Fibroblast of villous mesenchyme (primary cell): ENCODE data around the gene KDM4C. TPM values are rescaled to one million over a fixed set of nuclear protein-coding genes. Genes with fewer than 3 reads are reported as not detected.
"Not testable (repeated sequence)": the region's sequence is repeated elsewhere in the genome, so short reads cannot be mapped to it uniquely, and the experiment has no call there.

Experiments
- DNase-seq: peaks from one replicate; pipeline ENCODE4 v3.0.0-alpha.2; 2010; ENCODE audit warnings: low read depth
- H3K4me3 ChIP-seq: 2 replicates; pipeline ENCODE4 v1.5.1; 2011; ENCODE audit warnings: low read depth, mild to moderate bottlenecking, low read length
- CTCF ChIP-seq: IDR thresholded peaks from 2 replicates; pipeline ENCODE4 v1.5.1; 2012; ENCODE audit warnings: low read depth, mild to moderate bottlenecking, low read length; ENCODE audit not compliant: insufficient read depth
- total RNA-seq: library from RNA; depleted of rRNA; stranded (reverse); fragments of >200 nt; gene quantifications from 2 replicates; pipeline ENCODE4 v1.2.3, GENCODE V29; 2012

The KDM4C gene
- total RNA-seq, 1 donor: 31.1 TPM

GRCh38 chr9:6785682-6786081, 27.9 kb downstream of the KDM4C start:
- DNase-seq: no peak
- H3K4me3 ChIP-seq: no peak overlapping the region
- TF ChIP-seq CTCF: no peak

GRCh38 chr9:6787793-6788161, 30.0 kb downstream of the KDM4C start:
- DNase-seq: no peak
- no peak overlapping the region for H3K4me3 ChIP-seq
- TF ChIP-seq CTCF: no peak

GRCh38 chr9:6788162-6789016, 30.6 kb downstream of the KDM4C start:
- TF ChIP-seq CTCF: no peak
- peak; percentile 29 for DNase-seq
- no peak overlapping the region for H3K4me3 ChIP-seq

GRCh38 chr9:6789017-6789338, 31.2 kb downstream of the KDM4C start:
- not testable (repeated sequence) for H3K4me3 ChIP-seq, DNase-seq

- DNase-seq: no peak
- no peak overlapping the region for H3K4me3 ChIP-seq
- TF ChIP-seq CTCF: no peak
These were observed 33.1 kb downstream of the KDM4C start for GRCh38 chr9:6790866-6791265.

GRCh38 chr9:6793203-6793602, 35.4 kb downstream of the KDM4C start:
- no peak for DNase-seq
- no peak overlapping the region for H3K4me3 ChIP-seq
- no peak for TF ChIP-seq CTCF

GRCh38 chr9:6794936-6795335, 37.2 kb downstream of the KDM4C start:
- no peak for DNase-seq
- no peak overlapping the region for H3K4me3 ChIP-seq
- no peak for TF ChIP-seq CTCF
